DMS 273 (cell line): Measurements from ENCODE around the gene GRIK1.
"Not testable (repeated sequence)": the region's sequence is repeated elsewhere in the genome, so short reads cannot be mapped to it uniquely, and the experiment has no call there.

Experiments
- DNase-seq: peaks from one replicate; lab custom pipeline; 2025; ENCODE audit not compliant: unreplicated experiment; lab: John Stamatoyannopoulos, UW

Gene GRIK1

GRCh38 chr21:29621525-29621924 lies 318.3 kb downstream of the GRIK1 start:
- DNase-seq = no peak

GRCh38 chr21:29616209-29616751 lies 323.5 kb downstream of the GRIK1 start:
- DNase-seq = no peak

- no peak for DNase-seq
These were observed 325.9 kb downstream of the GRIK1 start for GRCh38 chr21:29613877-29614276.

- DNase-seq = no peak
These were observed 326.8 kb downstream of the GRIK1 start for GRCh38 chr21:29613021-29613420.

GRCh38 chr21:29610779-29611360 lies 328.9 kb downstream of the GRIK1 start:
- no peak for DNase-seq

- no peak for DNase-seq
These were observed 333.2 kb downstream of the GRIK1 start for GRCh38 chr21:29606613-29607012.

GRCh38 chr21:29605219-29605618 lies 334.6 kb downstream of the GRIK1 start:
- DNase-seq = not testable (repeated sequence)

- DNase-seq = no peak
These were observed 335.7 kb downstream of the GRIK1 start for GRCh38 chr21:29604076-29604475.

- no peak for DNase-seq
These were observed 338.7 kb downstream of the GRIK1 start for GRCh38 chr21:29601047-29601446.

- no peak for DNase-seq
These were observed 353.1 kb downstream of the GRIK1 start for GRCh38 chr21:29586696-29587095.

- DNase-seq = no peak
These were observed 354.3 kb downstream of the GRIK1 start for GRCh38 chr21:29585462-29585861.

GRCh38 chr21:29583424-29583924 lies 356.3 kb downstream of the GRIK1 start:
- DNase-seq = no peak

GRCh38 chr21:29582855-29583254 lies 356.9 kb downstream of the GRIK1 start:
- DNase-seq = no peak

- no peak for DNase-seq
These were observed 358.4 kb downstream of the GRIK1 start for GRCh38 chr21:29581393-29581792.

GRCh38 chr21:29580732-29581285 lies 359.0 kb downstream of the GRIK1 start:
- no peak for DNase-seq

GRCh38 chr21:29578306-29578705 lies 361.5 kb downstream of the GRIK1 start:
- DNase-seq = no peak

GRCh38 chr21:29571949-29572348 lies 367.8 kb downstream of the GRIK1 start:
- DNase-seq = no peak

GRCh38 chr21:29568020-29568697 lies 371.6 kb downstream of the GRIK1 start:
- no peak for DNase-seq

- DNase-seq = no peak
These were observed 381.7 kb downstream of the GRIK1 start for GRCh38 chr21:29557931-29558725.

GRCh38 chr21:29557200-29557599 lies 382.6 kb downstream of the GRIK1 start:
- no peak for DNase-seq

GRCh38 chr21:29555601-29556000 lies 384.2 kb downstream of the GRIK1 start:
- DNase-seq = no peak
